ENCODE data around the gene LAMA4.

GRCh38 chr6:112243861-112244827 is 10.2 kb downstream of the LAMA4 start:
- TF ChIP-seq CTCF (IDR thresholded peaks at IDR 0.05) (no peak), MAX (IDR thresholded peaks at IDR 0.05) (no peak), PBX3 (IDR thresholded peaks at IDR 0.05) (no peak), RCOR1 (IDR thresholded peaks at IDR 0.05; ENCODE audit: low read depth, low read length) (no peak), MAZ (IDR thresholded peaks at IDR 0.05; ENCODE audit: borderline replicate concordance, low read depth, low read length) (no peak), POLR2A (IDR thresholded peaks at IDR 0.05; ENCODE audit: low read length) (no peak), HDAC2 (IDR thresholded peaks at IDR 0.05) (no peak), MYC (IDR thresholded peaks at IDR 0.05; ENCODE audit: borderline replicate concordance, low read length) (no peak), REST (IDR thresholded peaks at IDR 0.05) (no peak), JUN (IDR thresholded peaks at IDR 0.05) (no peak), TP53 (CRISPR knock-in tag; IDR thresholded peaks at IDR 0.05) (no peak)

Data from A549 (cell line).